ENCODE data around the gene ONECUT2.

Gene ONECUT2

GRCh38 chr18:57429167-57430078, 5.8 kb upstream of the ONECUT2 start:
- H3K4me3 ChIP-seq (ENCODE audit: low read length, poor library complexity, severe bottlenecking): no peak overlapping the region
- H3K4me2 ChIP-seq (ENCODE audit: low read depth, low read length, poor library complexity, severe bottlenecking): no peak overlapping the region

GRCh38 chr18:57430079-57431001, 4.8 kb upstream of the ONECUT2 start:
- no peaks in the 10 kb centered on the region for H3K9me3 ChIP-seq (ENCODE audit: insufficient read depth, low read depth, low read length)
- no peaks in the 10 kb centered on the region for H3K4me1 ChIP-seq (ENCODE audit: insufficient read depth, low read length, poor library complexity, severe bottlenecking)
- no peak overlapping the region for H3K9ac ChIP-seq (ENCODE audit: low read depth, low read length, poor library complexity, severe bottlenecking)
- no peaks in the 10 kb centered on the region for H3F3A ChIP-seq (ENCODE audit: low read depth)
- H3K79me2 ChIP-seq (ENCODE audit: insufficient read depth, low read length): no peaks in the 10 kb centered on the region
- H3K9me2 ChIP-seq (replicated peaks; ENCODE audit: low read depth, low read length): no peaks in the 10 kb centered on the region
- H3K4me3 ChIP-seq (ENCODE audit: low read length, poor library complexity, severe bottlenecking): no peak overlapping the region
- no peak overlapping the region for H3K4me2 ChIP-seq (ENCODE audit: low read depth, low read length, poor library complexity, severe bottlenecking)
- no peaks in the 10 kb centered on the region for H3K36me3 ChIP-seq (ENCODE audit: insufficient read depth, low read length)
- TF ChIP-seq EZH2phosphoT487 (IDR thresholded peaks at IDR 0.05; ENCODE audit: borderline replicate concordance) (no peak), CTCF (conservative IDR thresholded peaks at IDR 0.05; ENCODE audit: low read length) (no peak)
- H3K27me3 ChIP-seq (ENCODE audit: insufficient read depth, low read length, poor library complexity, severe bottlenecking): no peaks in the 10 kb centered on the region
- no peak overlapping the region for H2AFZ ChIP-seq (ENCODE audit: low read length)
- no peaks in the 10 kb centered on the region for H4K20me1 ChIP-seq (ENCODE audit: insufficient read depth, low read length, poor library complexity, severe bottlenecking)

More at GRCh38 chr18:57429167-57430078, 5.8 kb upstream of the ONECUT2 start:
- TF ChIP-seq EZH2phosphoT487 (IDR thresholded peaks at IDR 0.05; ENCODE audit: borderline replicate concordance): no peak
- TF ChIP-seq CTCF (conservative IDR thresholded peaks at IDR 0.05; ENCODE audit: low read length): no peak
- no peak overlapping the region for H2AFZ ChIP-seq (ENCODE audit: low read length)
- H4K20me1 ChIP-seq (ENCODE audit: insufficient read depth, low read length, poor library complexity, severe bottlenecking): no peaks in the 10 kb centered on the region
- no peaks in the 10 kb centered on the region for H3K9me3 ChIP-seq (ENCODE audit: insufficient read depth, low read depth, low read length)
- H3K4me1 ChIP-seq (ENCODE audit: insufficient read depth, low read length, poor library complexity, severe bottlenecking): no peaks in the 10 kb centered on the region
- no peaks in the 10 kb centered on the region for H3K79me2 ChIP-seq (ENCODE audit: insufficient read depth, low read length)
- no peaks in the 10 kb centered on the region for H3K27me3 ChIP-seq (ENCODE audit: insufficient read depth, low read length, poor library complexity, severe bottlenecking)
- no peaks in the 10 kb centered on the region for H3K9me2 ChIP-seq (replicated peaks; ENCODE audit: low read depth, low read length)
- no peaks in the 10 kb centered on the region for H3F3A ChIP-seq (ENCODE audit: low read depth)
- H3K36me3 ChIP-seq (ENCODE audit: insufficient read depth, low read length): no peaks in the 10 kb centered on the region
- H3K9ac ChIP-seq (ENCODE audit: low read depth, low read length, poor library complexity, severe bottlenecking): no peak overlapping the region

- Histone ChIP-seq H2AFZ (ENCODE audit: low read length) (no peak overlapping the region), H3K4me1 (ENCODE audit: insufficient read depth, low read length, poor library complexity, severe bottlenecking) (no peaks in the 10 kb centered on the region), H3K9me3 (ENCODE audit: insufficient read depth, low read depth, low read length) (no peaks in the 10 kb centered on the region), H3K4me3 (ENCODE audit: low read length, poor library complexity, severe bottlenecking) (no peak overlapping the region), H3K9ac (ENCODE audit: low read depth, low read length, poor library complexity, severe bottlenecking) (no peak overlapping the region), H3K4me2 (ENCODE audit: low read depth, low read length, poor library complexity, severe bottlenecking) (no peak overlapping the region), H3K36me3 (ENCODE audit: insufficient read depth, low read length) (no peaks in the 10 kb centered on the region), H3F3A (ENCODE audit: low read depth) (no peaks in the 10 kb centered on the region), H3K79me2 (ENCODE audit: insufficient read depth, low read length) (no peaks in the 10 kb centered on the region), H3K27me3 (ENCODE audit: insufficient read depth, low read length, poor library complexity, severe bottlenecking) (no peaks in the 10 kb centered on the region), H3K9me2 (replicated peaks; ENCODE audit: low read depth, low read length) (no peaks in the 10 kb centered on the region), H4K20me1 (ENCODE audit: insufficient read depth, low read length, poor library complexity, severe bottlenecking) (no peaks in the 10 kb centered on the region)
- TF ChIP-seq CTCF (conservative IDR thresholded peaks at IDR 0.05; ENCODE audit: low read length) (no peak), EZH2phosphoT487 (IDR thresholded peaks at IDR 0.05; ENCODE audit: borderline replicate concordance) (no peak)
Measured at GRCh38 chr18:57431002-57431382, 4.2 kb upstream of the ONECUT2 start.
